DMS53 treated with DMSO at 0.1 percent for 48 hours (cell line): Measurements from ENCODE around the gene ZNF581.

ENCODE experiments used
- DNase-seq: peaks from one replicate; lab custom pipeline; 2025; ENCODE audit not compliant: unreplicated experiment; lab: John Stamatoyannopoulos, UW

The ZNF581 gene

DNA sequence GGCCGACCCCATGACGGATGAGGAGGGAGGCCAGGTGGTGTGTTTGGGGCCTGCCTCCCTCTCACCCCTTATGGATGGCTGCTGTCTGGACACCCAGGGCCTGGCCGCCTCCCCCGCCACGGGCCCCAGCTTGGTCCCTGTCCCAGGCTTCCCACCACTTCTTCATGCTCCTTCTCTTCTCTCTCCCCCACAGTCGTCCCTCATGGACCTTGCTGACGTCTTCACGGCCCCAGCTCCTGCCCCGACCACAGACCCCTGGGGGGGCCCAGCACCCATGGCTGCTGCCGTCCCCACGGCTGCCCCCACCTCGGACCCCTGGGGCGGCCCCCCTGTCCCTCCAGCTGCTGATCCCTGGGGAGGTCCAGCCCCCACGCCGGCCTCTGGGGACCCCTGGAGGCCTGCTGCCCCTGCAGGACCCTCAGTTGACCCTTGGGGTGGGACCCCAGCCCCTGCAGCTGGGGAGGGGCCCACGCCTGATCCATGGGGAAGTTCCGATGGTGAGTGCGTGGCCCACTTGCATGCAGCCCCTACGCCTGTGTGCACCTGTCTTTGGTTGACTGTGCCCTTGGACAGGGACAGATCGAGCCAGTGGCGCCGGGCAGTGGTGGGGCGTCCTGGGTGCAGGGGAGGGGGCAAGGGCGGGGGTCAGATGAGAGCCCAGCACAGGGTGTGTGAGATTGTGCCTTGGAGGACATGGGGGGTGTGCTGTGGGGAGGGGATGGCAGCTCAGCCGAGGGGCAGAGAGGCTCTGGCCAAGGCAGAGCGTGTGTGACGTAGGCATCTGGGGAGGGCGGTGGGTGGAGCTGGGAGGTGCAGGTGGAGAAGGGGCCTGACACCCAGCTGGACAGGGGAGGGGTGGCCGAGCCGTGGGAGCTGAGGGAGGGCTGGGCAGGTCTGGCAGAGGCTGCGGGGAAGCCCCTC, 48.4 kb downstream of the ZNF581 start:
- DNase-seq, result no peak

DNA sequence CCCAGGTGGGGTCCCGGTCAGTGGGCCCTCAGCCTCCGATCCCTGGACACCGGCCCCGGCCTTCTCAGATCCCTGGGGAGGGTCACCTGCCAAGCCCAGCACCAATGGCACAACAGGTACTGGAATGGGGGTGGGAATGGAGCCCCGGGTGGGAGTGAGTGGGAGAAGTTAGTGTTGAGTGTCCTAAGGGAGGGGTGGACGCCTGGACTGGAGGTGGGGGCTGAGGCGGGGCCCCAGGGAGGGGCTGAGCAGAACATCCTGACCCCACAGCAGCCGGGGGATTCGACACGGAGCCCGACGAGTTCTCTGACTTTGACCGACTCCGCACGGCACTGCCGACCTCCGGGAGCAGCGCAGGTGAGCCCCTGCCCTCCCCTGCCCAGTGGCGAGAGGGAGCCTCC, 49.2 kb downstream of the ZNF581 start:
- no peak for DNase-seq

DNA sequence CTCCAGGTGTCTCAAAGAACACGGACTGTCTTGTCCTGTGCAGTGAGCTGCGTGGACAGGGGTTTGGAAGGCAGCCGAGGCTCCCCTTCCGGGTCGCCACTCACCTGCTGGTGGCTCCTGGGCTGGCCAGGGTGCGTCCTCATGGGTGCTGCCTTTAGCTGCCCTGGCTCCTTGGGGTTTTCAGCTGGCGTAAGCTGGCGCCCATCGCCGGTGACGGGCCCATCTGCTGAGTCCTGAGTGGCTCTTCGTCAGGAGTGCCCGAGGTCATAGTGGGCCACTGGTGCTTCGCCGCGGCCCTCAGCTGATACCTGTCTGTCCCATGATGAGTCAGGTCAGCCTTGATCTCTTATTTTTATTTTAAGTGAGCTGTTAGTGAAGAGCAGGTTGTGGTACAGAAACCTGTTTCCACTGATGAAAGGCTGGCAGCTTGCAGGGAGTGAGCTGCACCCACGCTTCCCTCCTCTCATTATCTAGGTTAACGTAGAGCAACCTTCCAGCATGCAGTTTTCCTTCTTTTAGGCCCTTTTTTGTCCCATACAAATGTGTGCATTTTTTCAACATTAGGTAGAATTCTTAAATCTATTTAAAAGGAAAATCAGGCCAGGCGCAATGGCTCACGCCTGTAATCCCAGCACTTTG, 50.0 kb downstream of the ZNF581 start:
- no peak for DNase-seq

DNA sequence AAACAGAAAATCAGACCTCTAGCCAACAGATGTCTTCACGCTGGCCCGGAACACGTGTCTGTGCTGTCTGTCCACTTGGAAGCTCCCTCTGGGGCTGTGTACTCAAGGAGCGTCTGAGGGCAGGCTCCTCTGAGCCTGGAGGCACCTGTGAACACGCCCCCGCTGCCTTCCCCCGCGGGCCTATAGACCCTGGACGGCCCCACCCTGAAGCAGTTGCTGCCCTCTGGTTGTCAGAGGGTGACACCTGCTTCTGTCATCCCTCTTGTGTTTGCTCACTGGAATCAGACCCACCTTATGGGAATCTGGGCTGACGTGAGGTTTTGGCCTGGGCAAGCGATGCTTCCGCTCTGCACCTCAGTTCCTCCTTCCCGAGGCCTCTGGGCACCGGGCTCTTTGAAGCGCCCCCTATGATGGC, 50.8 kb downstream of the ZNF581 start:
- no peak for DNase-seq

DNA sequence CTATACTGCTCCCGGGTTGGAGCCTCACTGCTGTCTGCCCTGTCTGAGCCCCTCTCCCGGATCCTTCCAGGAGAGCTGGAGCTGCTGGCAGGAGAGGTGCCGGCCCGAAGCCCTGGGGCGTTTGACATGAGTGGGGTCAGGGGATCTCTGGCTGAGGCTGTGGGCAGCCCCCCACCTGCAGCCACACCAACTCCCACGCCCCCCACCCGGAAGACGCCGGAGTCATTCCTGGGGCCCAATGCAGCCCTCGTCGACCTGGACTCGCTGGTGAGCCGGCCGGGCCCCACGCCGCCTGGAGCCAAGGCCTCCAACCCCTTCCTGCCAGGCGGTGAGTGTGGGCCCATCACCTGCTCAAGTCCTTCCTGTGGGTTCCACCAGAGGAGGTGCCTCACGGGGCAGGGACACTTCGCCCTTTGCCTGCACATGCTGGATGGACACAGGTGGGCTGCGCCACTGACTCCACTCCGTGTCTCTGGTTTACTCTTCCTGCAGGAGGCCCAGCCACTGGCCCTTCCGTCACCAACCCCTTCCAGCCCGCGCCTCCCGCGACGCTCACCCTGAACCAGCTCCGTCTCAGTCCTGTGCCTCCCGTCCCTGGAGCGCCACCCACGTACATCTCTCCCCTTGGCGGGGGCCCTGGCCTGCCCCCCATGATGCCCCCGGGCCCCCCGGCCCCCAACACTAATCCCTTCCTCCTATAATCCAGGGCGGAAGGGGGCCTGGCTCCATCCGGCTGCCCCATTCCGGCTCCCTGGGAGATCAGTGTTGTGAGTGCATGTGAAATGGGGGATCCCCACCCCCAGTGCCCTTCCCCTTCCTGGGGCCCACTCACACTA, 51.4 kb downstream of the ZNF581 start:
- no peak for DNase-seq
